ENCODE measurements around the gene DNAH8.

Gene DNAH8

GRCh38 chr6:38933426-38933825, 218.3 kb downstream of the DNAH8 start:
- Histone ChIP-seq H3K27me3 (ENCODE audit: low read length) (no peaks in the 10 kb centered on the region; the same call in 1 of the 2 replicates), H3K4me2 (ENCODE audit: low read depth, low read length, poor library complexity, severe bottlenecking) (no peak overlapping the region), H2AFZ (ENCODE audit: low read depth, low read length, severe bottlenecking) (no peak overlapping the region), H3K36me3 (ENCODE audit: low read length) (no peaks in the 10 kb centered on the region), H3K79me2 (ENCODE audit: insufficient read depth, low read length) (no peaks in the 10 kb centered on the region), H3F3A (ENCODE audit: insufficient read depth) (no peaks in the 10 kb centered on the region), H4K20me1 (ENCODE audit: low read depth, low read length) (no peaks in the 10 kb centered on the region), H3K4me3 (ENCODE audit: insufficient read depth, low read length, poor library complexity, severe bottlenecking) (no peak overlapping the region), H3K27ac (ENCODE audit: low read depth, low read length) (no peak overlapping the region), H3K9ac (ENCODE audit: low read length) (no peak overlapping the region), H3K9me2 (replicated peaks; ENCODE audit: insufficient read depth, low read length) (no peaks in the 10 kb centered on the region), H3K9me3 (ENCODE audit: insufficient read depth, low read length) (no peaks in the 10 kb centered on the region)
- no peak for TF ChIP-seq EZH2phosphoT487 (conservative IDR thresholded peaks at IDR 0.05; ENCODE audit: low read length)
- TF ChIP-seq CTCF (IDR thresholded peaks at IDR 0.05; ENCODE audit: insufficient read depth, low read length, poor library complexity, severe bottlenecking): peak; percentile 17

- no peak overlapping the region for H3K4me3 ChIP-seq (ENCODE audit: insufficient read depth, low read length, poor library complexity, severe bottlenecking)
- TF ChIP-seq EZH2phosphoT487 (conservative IDR thresholded peaks at IDR 0.05; ENCODE audit: low read length) (no peak), CTCF (IDR thresholded peaks at IDR 0.05; ENCODE audit: insufficient read depth, low read length, poor library complexity, severe bottlenecking) (no peak)
- no peak overlapping the region for H3K9ac ChIP-seq (ENCODE audit: low read length)
- H3K27me3 ChIP-seq (ENCODE audit: low read length): no peaks in the 10 kb centered on the region; the same call in 1 of the 2 replicates
- H2AFZ ChIP-seq (ENCODE audit: low read depth, low read length, severe bottlenecking): no peak overlapping the region
- no peaks in the 10 kb centered on the region for H3F3A ChIP-seq (ENCODE audit: insufficient read depth)
- H3K36me3 ChIP-seq (ENCODE audit: low read length): no peaks in the 10 kb centered on the region
- H3K27ac ChIP-seq (ENCODE audit: low read depth, low read length): no peak overlapping the region
- no peaks in the 10 kb centered on the region for H3K79me2 ChIP-seq (ENCODE audit: insufficient read depth, low read length)
- no peaks in the 10 kb centered on the region for H3K9me3 ChIP-seq (ENCODE audit: insufficient read depth, low read length)
- no peaks in the 10 kb centered on the region for H3K9me2 ChIP-seq (replicated peaks; ENCODE audit: insufficient read depth, low read length)
- no peaks in the 10 kb centered on the region for H4K20me1 ChIP-seq (ENCODE audit: low read depth, low read length)
- H3K4me2 ChIP-seq (ENCODE audit: low read depth, low read length, poor library complexity, severe bottlenecking): no peak overlapping the region
These were observed 219.9 kb downstream of the DNAH8 start for GRCh38 chr6:38935051-38935450.

GRCh38 chr6:38937839-38938613, 222.9 kb downstream of the DNAH8 start:
- Histone ChIP-seq H3K9ac (ENCODE audit: low read length) (no peak overlapping the region), H3K9me2 (replicated peaks; ENCODE audit: insufficient read depth, low read length) (no peaks in the 10 kb centered on the region), H3K9me3 (ENCODE audit: insufficient read depth, low read length) (no peaks in the 10 kb centered on the region), H3K27me3 (ENCODE audit: low read length) (no peaks in the 10 kb centered on the region), H3F3A (ENCODE audit: insufficient read depth) (no peaks in the 10 kb centered on the region), H3K4me2 (ENCODE audit: low read depth, low read length, poor library complexity, severe bottlenecking) (no peak overlapping the region), H2AFZ (ENCODE audit: low read depth, low read length, severe bottlenecking) (no peak overlapping the region), H3K79me2 (ENCODE audit: insufficient read depth, low read length) (no peaks in the 10 kb centered on the region), H4K20me1 (ENCODE audit: low read depth, low read length) (no peaks in the 10 kb centered on the region), H3K27ac (ENCODE audit: low read depth, low read length) (no peak overlapping the region), H3K4me3 (ENCODE audit: insufficient read depth, low read length, poor library complexity, severe bottlenecking) (no peak overlapping the region), H3K36me3 (ENCODE audit: low read length) (no peaks in the 10 kb centered on the region)
- TF ChIP-seq EZH2phosphoT487 (conservative IDR thresholded peaks at IDR 0.05; ENCODE audit: low read length) (no peak), CTCF (IDR thresholded peaks at IDR 0.05; ENCODE audit: insufficient read depth, low read length, poor library complexity, severe bottlenecking) (no peak)

Data from SU-DHL-6 (cell line).